Measurements from ENCODE around the gene WDR81. TPM values are rescaled to one million over a fixed set of nuclear protein-coding genes. Genes with fewer than 3 reads are reported as not detected.

Gene WDR81
- total RNA-seq, 4 donors from 2014 or later: 26.1 to 73.7 (median 35.7) TPM

GRCh38 chr17:1782171-1782567 lies 57.7 kb downstream of the WDR81 start:
- WGBS, 2 donors (ENCODE audit: low coverage in 1 of 2): 61 to 65% methylated on average over 3 to 6 of the region's 6 CpGs
- intact Hi-C loops (cut with DNase I; ENCODE audit: low total_unique reads): loop anchor here (5.0 kb wide), 1 partner anchor 65 kb away; no protein-coding TSS in a partner anchor
- peaks cover 15 to 74% (median 38%) of the 10 kb centered on the region in 4 donors for H3K4me1 ChIP-seq

GRCh38 chr17:1783271-1783670 lies 58.8 kb downstream of the WDR81 start:
- intact Hi-C loops (cut with DNase I; ENCODE audit: low total_unique reads): loop anchor here (5.0 kb wide), 1 partner anchor 66 kb away; no protein-coding TSS in a partner anchor
- TF ChIP-seq POLR2A (IDR thresholded peaks at IDR 0.05): no peak
- no peak for TF ChIP-seq EP300 (IDR thresholded peaks at IDR 0.05; ENCODE audit: low read depth)
- TF ChIP-seq CTCF (IDR thresholded peaks at IDR 0.05): no peak
- no peak for TF ChIP-seq POLR2AphosphoS5 (IDR thresholded peaks at IDR 0.05)
- 84 to 88% methylated on average over 7 to 19 of the region's 19 CpGs for WGBS, 2 donors (ENCODE audit: low coverage in 1 of 2)
- DNase-seq: no peak
- peak overlapping the region; percentile 90 to 94 (median 92) for H3K27ac ChIP-seq
- H3K4me1 ChIP-seq: peaks cover 20 to 85% (median 47%) of the 10 kb centered on the region in 4 donors
- no peaks in the 10 kb centered on the region for H3K27me3 ChIP-seq
- in situ Hi-C loops (cut with MboI; ENCODE audit: low pct_ligation_motif_present in 1 of 4, low pct_unique_long_range_greater_than_20kb in 1 of 4, low sequenced_read_pairs in 3 of 4): loop anchor here in 2 of 4 donors (10.0 kb wide), 1 partner anchor 58 kb away; the partner anchor contains the start of gene WDR81 (in 2 of the 2)
- no peaks in the 10 kb centered on the region for H3K9me3 ChIP-seq
- H3K36me3 ChIP-seq: peaks cover 0 to 6% (median 2%) of the 10 kb centered on the region in 4 donors
- no peak overlapping the region for H3K4me3 ChIP-seq

More at GRCh38 chr17:1782171-1782567, 57.7 kb downstream of the WDR81 start:
- Histone ChIP-seq H3K36me3 (peaks cover 0 to 6% (median 2%) of the 10 kb centered on the region in 4 donors), H3K4me3 (no peak overlapping the region), H3K27me3 (no peaks in the 10 kb centered on the region), H3K27ac (peak overlapping the region; percentile 90 to 94 (median 92)), H3K9me3 (no peaks in the 10 kb centered on the region)
- no peak for DNase-seq
- in situ Hi-C loops (cut with MboI; ENCODE audit: low pct_ligation_motif_present in 1 of 4, low pct_unique_long_range_greater_than_20kb in 1 of 4, low sequenced_read_pairs in 3 of 4): loop anchor here in 2 of 4 donors (10.0 kb wide), 1 partner anchor 57 kb away; the partner anchor contains the start of gene WDR81 (in 2 of the 2)
- TF ChIP-seq POLR2A (IDR thresholded peaks at IDR 0.05) (no peak), POLR2AphosphoS5 (IDR thresholded peaks at IDR 0.05) (no peak), EP300 (IDR thresholded peaks at IDR 0.05; ENCODE audit: low read depth) (no peak), CTCF (IDR thresholded peaks at IDR 0.05) (no peak)

GRCh38 chr17:1783834-1784611 lies 59.5 kb downstream of the WDR81 start:
- no peaks in the 10 kb centered on the region for H3K27me3 ChIP-seq
- peak; percentile 74 for DNase-seq
- no peak overlapping the region for H3K4me3 ChIP-seq
- WGBS, 2 donors (ENCODE audit: low coverage in 1 of 2): 62 to 80% methylated on average over 6 to 16 of the region's 16 CpGs
- in situ Hi-C loops (cut with MboI; ENCODE audit: low pct_ligation_motif_present in 1 of 4, low pct_unique_long_range_greater_than_20kb in 1 of 4, low sequenced_read_pairs in 3 of 4) (loop anchor here in 2 of 4 donors (10.0 kb wide), 1 partner anchor 59 kb away; the partner anchor contains the start of gene WDR81 (in 2 of the 2)), intact Hi-C loops (cut with DNase I; ENCODE audit: low total_unique reads) (loop anchor here (5.0 kb wide), 1 partner anchor 67 kb away; no protein-coding TSS in a partner anchor)
- H3K4me1 ChIP-seq: peaks cover 20 to 86% (median 47%) of the 10 kb centered on the region in 4 donors
- peaks cover 0 to 6% (median 2%) of the 10 kb centered on the region in 4 donors for H3K36me3 ChIP-seq
- TF ChIP-seq POLR2AphosphoS5 (IDR thresholded peaks at IDR 0.05) (peak; percentile 59 to 87 (median 81)), CTCF (IDR thresholded peaks at IDR 0.05) (peak; percentile 54 to 86 (median 63)), POLR2A (IDR thresholded peaks at IDR 0.05) (peak; percentile 58), EP300 (IDR thresholded peaks at IDR 0.05; ENCODE audit: low read depth) (peak; percentile 33)
- H3K9me3 ChIP-seq: no peaks in the 10 kb centered on the region
- H3K27ac ChIP-seq: peak overlapping the region; percentile 90 to 94 (median 92)

GRCh38 chr17:1785930-1786329 lies 61.4 kb downstream of the WDR81 start:
- H3K27me3 ChIP-seq: no peaks in the 10 kb centered on the region
- H3K36me3 ChIP-seq: peaks cover 0 to 5% (median 2%) of the 10 kb centered on the region in 4 donors
- H3K9me3 ChIP-seq: no peaks in the 10 kb centered on the region
- in situ Hi-C loops (cut with MboI; ENCODE audit: low pct_ligation_motif_present in 1 of 4, low pct_unique_long_range_greater_than_20kb in 1 of 4, low sequenced_read_pairs in 3 of 4) (loop anchor here in 2 of 4 donors (10.0 kb wide), 1 partner anchor 61 kb away; the partner anchor contains the start of gene WDR81 (in 2 of the 2)), intact Hi-C loops (cut with DNase I; ENCODE audit: low total_unique reads) (no loop called here)
- no peak overlapping the region for H3K4me3 ChIP-seq
- peak overlapping the region; percentile 83 to 94 (median 90) for H3K27ac ChIP-seq
- no peak for DNase-seq
- 55 to 78% methylated on average over 2 to 4 of the region's 4 CpGs for WGBS, 2 donors (ENCODE audit: low coverage in 1 of 2)
- H3K4me1 ChIP-seq: peaks cover 6 to 67% (median 37%) of the 10 kb centered on the region in 4 donors
- TF ChIP-seq CTCF (IDR thresholded peaks at IDR 0.05): no peak
- no peak for TF ChIP-seq EP300 (IDR thresholded peaks at IDR 0.05; ENCODE audit: low read depth)
- TF ChIP-seq POLR2AphosphoS5 (IDR thresholded peaks at IDR 0.05): no peak
- TF ChIP-seq POLR2A (IDR thresholded peaks at IDR 0.05): no peak

All from transverse colon (tissue), 4 donors.